CD14-positive monocyte (primary cell): ENCODE data around the gene DENND11. TPM values are rescaled to one million over a fixed set of nuclear protein-coding genes. Genes with fewer than 3 reads are reported as not detected.
"Not testable (repeated sequence)": the region's sequence is repeated elsewhere in the genome, so short reads cannot be mapped to it uniquely, and the experiment has no call there.

Experiments
- DNase-seq, 3 donors: peaks; one replicate each; pipeline ENCODE4 v3.0.0-alpha.2; 2011 to 2022
- H2AFZ ChIP-seq: 2 replicates; pipeline ENCODE4 v1.6.0; 2012; ENCODE audit warnings: mild to moderate bottlenecking, low read depth, low read length, inconsistent platforms; ENCODE audit not compliant: insufficient read depth, poor library complexity, severe bottlenecking
- H3K27ac ChIP-seq, 2 donors: 1 replicate in 1 of 2; 2 replicates in 1 of 2; pipeline ENCODE4 v1.5.1; 2012 to 2013; ENCODE audit warnings: low read length in 2 of 2, control low read depth in 1 of 2, inconsistent platforms in 1 of 2, low read depth in 1 of 2, mild to moderate bottlenecking in 1 of 2
- H3K27me3 ChIP-seq, 2 donors: one replicate each; pipeline versions ENCODE4 v1.6.0 to v1.6.1; 2011 to 2013; ENCODE audit warnings: low read length in 2 of 2; ENCODE audit not compliant: control insufficient read depth in 2 of 2, insufficient read depth in 2 of 2
- H3K36me3 ChIP-seq, 2 donors: replicated peaks in 1 of 2; 1 replicate in 1 of 2; 2 replicates in 1 of 2; pipeline versions ENCODE4 v1.5.1 to v1.6.1; 2012 to 2013; ENCODE audit warnings: low read length in 2 of 2, control low read depth in 1 of 2, inconsistent platforms in 1 of 2, mild to moderate bottlenecking in 1 of 2; ENCODE audit not compliant: insufficient read depth in 2 of 2, control insufficient read depth in 1 of 2
- H3K4me1 ChIP-seq, 2 donors: 1 replicate in 1 of 2; 2 replicates in 1 of 2; pipeline versions ENCODE4 v1.5.1 to v1.6.1; 2012 to 2013; ENCODE audit warnings: low read length in 2 of 2, control low read depth in 1 of 2, inconsistent platforms in 1 of 2, mild to moderate bottlenecking in 1 of 2, moderate library complexity in 1 of 2; ENCODE audit not compliant: insufficient read depth in 2 of 2, control insufficient read depth in 1 of 2
- H3K4me2 ChIP-seq: replicated peaks from 2 replicates; pipeline ENCODE3; 2012; ENCODE audit warnings: low read length, moderate library complexity, mild to moderate bottlenecking; ENCODE audit not compliant: poor library complexity, severe bottlenecking; ENCODE audit errors: extremely low read depth
- H3K4me3 ChIP-seq, 3 experiments: fragments of 200-600 bp in 1 of 3; sonication (generic) in 1 of 3; replicated peaks in 1 of 3; 1 replicate in 2 of 3; 2 replicates in 1 of 3; pipeline ENCODE4 v1.5.1; 2011 to 2013; ENCODE audit warnings: low read length in 3 of 3, mild to moderate bottlenecking in 3 of 3, control low read depth in 2 of 3, low read depth in 2 of 3, inconsistent platforms in 1 of 3, moderate library complexity in 1 of 3
- H3K79me2 ChIP-seq: 2 replicates; pipeline ENCODE4 v1.6.0; 2012; ENCODE audit warnings: mild to moderate bottlenecking, control low read depth, inconsistent platforms, low read length, moderate library complexity; ENCODE audit not compliant: insufficient read depth
- H3K9ac ChIP-seq: 2 replicates; pipeline ENCODE4 v1.6.0; 2017; ENCODE audit warnings: low read length, mild to moderate bottlenecking; ENCODE audit not compliant: insufficient read depth, poor library complexity, severe bottlenecking
- H3K9me3 ChIP-seq, 2 donors: replicated peaks in 1 of 2; 1 replicate in 1 of 2; 2 replicates in 1 of 2; pipeline versions ENCODE4 v1.5.1 to v1.6.1; 2012 to 2013; ENCODE audit warnings: low read length in 2 of 2, control low read depth in 1 of 2; ENCODE audit not compliant: control insufficient read depth in 1 of 2, insufficient read depth in 1 of 2
- H4K20me1 ChIP-seq: 2 replicates; pipeline ENCODE4 v1.6.0; 2012; ENCODE audit warnings: mild to moderate bottlenecking, low read length, control low read depth, moderate library complexity; ENCODE audit not compliant: insufficient read depth
- H3K27ac Mint-ChIP-seq, 7 donors: one replicate each; pipeline ENCODE4 v1.8.0; 2020; ENCODE audit warnings: mild to moderate bottlenecking in 7 of 7, mixed read lengths in 7 of 7, moderate library complexity in 6 of 7, inconsistent platforms in 2 of 7
- H3K27me3 Mint-ChIP-seq, 3 donors: one replicate each; pipeline ENCODE4 v1.8.0; 2021 to 2022; ENCODE audit warnings: low read depth in 3 of 3, mild to moderate bottlenecking in 3 of 3, mixed read lengths in 3 of 3, moderate library complexity in 3 of 3, inconsistent platforms in 1 of 3
- H3K36me3 Mint-ChIP-seq, 2 donors: one replicate each; pipeline ENCODE4 v1.8.0; 2020; ENCODE audit warnings: mixed read lengths in 2 of 2, inconsistent platforms in 1 of 2, mild to moderate bottlenecking in 1 of 2
- H3K4me1 Mint-ChIP-seq: one replicate; pipeline ENCODE4 v1.8.0; 2020; ENCODE audit warnings: mild to moderate bottlenecking, mixed read lengths
- H3K4me3 Mint-ChIP-seq, 2 donors: one replicate each; pipeline ENCODE4 v1.8.0; 2020; ENCODE audit warnings: mild to moderate bottlenecking in 2 of 2, mixed read lengths in 2 of 2, moderate library complexity in 1 of 2
- H3K9me3 Mint-ChIP-seq, 7 donors: one replicate each; pipeline ENCODE4 v1.8.0; 2020 to 2022; ENCODE audit warnings: mixed read lengths in 7 of 7, mild to moderate bottlenecking in 6 of 7, moderate library complexity in 6 of 7, inconsistent platforms in 2 of 7
- CTCF ChIP-seq: fragments of 200-600 bp; IDR thresholded peaks from one replicate; pipeline ENCODE4 v1.8.0; 2022; ENCODE audit warnings: antibody characterized with exemption, mild to moderate bottlenecking
- WGBS: methylation state at CpG from one replicate; pipeline ENCODE4 v1.1.5; 2013; ENCODE audit warnings: missing lambda C conversion rate; ENCODE audit not compliant: insufficient coverage; 5-methylcytosine and 5-hydroxymethylcytosine counted together
- intact Hi-C, 2 donors: fragments of 100-400 bp; cut with micrococcal nuclease; formaldehyde crosslinking; loops; one replicate each; pipeline versions ENCODE4 v1.15.0 to v1.15.1; 2023
- polyA plus RNA-seq, 3 donors: library from polyadenylated mRNA; depleted of rRNA in 1 of 3; unstranded in 2 of 3; stranded (reverse) in 1 of 3; fragments of 300-500 nt in 2 of 3; fragments of >200 nt in 1 of 3; fragmentation: Illumina TruSeq in 2 of 3; gene quantifications; 1 replicate in 2 of 3; 2 replicates in 1 of 3; pipeline ENCODE4 v1.2.3, GENCODE V29; 2012 to 2021

DENND11 gene
- polyA plus RNA-seq, 3 donors: 1.4 to 4.7 (median 1.9) TPM

- no peaks in the 10 kb centered on the region for H3K9me3 Mint-ChIP-seq
- Histone ChIP-seq H3K79me2 (no peaks in the 10 kb centered on the region), H3K36me3 (no peaks in the 10 kb centered on the region), H2AFZ (no peak overlapping the region), H3K27me3 (no peaks in the 10 kb centered on the region), H3K27ac (no peak overlapping the region), H4K20me1 (no peaks in the 10 kb centered on the region), H3K4me1 (peaks cover 6 to 8% of the 10 kb centered on the region in 2 donors), H3K9ac (no peak overlapping the region), H3K4me3 (no peak overlapping the region), H3K4me2 (no peak overlapping the region), H3K9me3 (no peaks in the 10 kb centered on the region)
- intact Hi-C loops: no loop called here
- H3K27me3 Mint-ChIP-seq: no peaks in the 10 kb centered on the region
- DNase-seq: no peak
- WGBS: no CpG with 5 or more reads among the region's 4 CpGs
- TF ChIP-seq CTCF: no peak
- peaks cover 0 to 5% of the 10 kb centered on the region in 2 donors for H3K36me3 Mint-ChIP-seq
- peaks cover 12% of the 10 kb centered on the region for H3K4me1 Mint-ChIP-seq
- H3K4me3 Mint-ChIP-seq: no peak overlapping the region
- H3K27ac Mint-ChIP-seq: no peak overlapping the region
Measured at GRCh38 chr7:141691961-141692360, 10.0 kb downstream of the DENND11 start.

- H3K79me2 ChIP-seq: no peaks in the 10 kb centered on the region
- no peaks in the 10 kb centered on the region for H3K9me3 ChIP-seq
- no peaks in the 10 kb centered on the region for H4K20me1 ChIP-seq
- no peaks in the 10 kb centered on the region for H3K27me3 ChIP-seq
- H2AFZ ChIP-seq: no peak overlapping the region
- Mint-ChIP-seq H3K27me3 (no peaks in the 10 kb centered on the region), H3K4me3 (no peak overlapping the region), H3K4me1 (peaks cover 10% of the 10 kb centered on the region), H3K36me3 (peaks cover 0 to 5% of the 10 kb centered on the region in 2 donors), H3K9me3 (no peaks in the 10 kb centered on the region), H3K27ac (no peak overlapping the region)
- no peak for TF ChIP-seq CTCF
- H3K4me3 ChIP-seq: no peak overlapping the region
- no peak overlapping the region for H3K9ac ChIP-seq
- H3K36me3 ChIP-seq: peaks cover 0 to under 1% of the 10 kb centered on the region in 2 donors
- intact Hi-C loops: no loop called here
- H3K4me1 ChIP-seq: peaks cover 6 to 8% of the 10 kb centered on the region in 2 donors
- no CpG with 5 or more reads among the region's 3 CpGs for WGBS
- no peak overlapping the region for H3K27ac ChIP-seq
- DNase-seq: no peak
- H3K4me2 ChIP-seq: no peak overlapping the region
Measured at GRCh38 chr7:141691540-141691939, 10.4 kb downstream of the DENND11 start.

- H3K9me3 ChIP-seq, H3K9me3 Mint-ChIP-seq, intact Hi-C loops, H2AFZ ChIP-seq, H3K4me1 ChIP-seq, H3K27ac Mint-ChIP-seq, H3K27me3 ChIP-seq, H3K9ac ChIP-seq, H3K4me3 ChIP-seq, H3K27ac ChIP-seq, H3K4me1 Mint-ChIP-seq, H3K79me2 ChIP-seq, H3K4me3 Mint-ChIP-seq, H3K4me2 ChIP-seq, DNase-seq, H3K27me3 Mint-ChIP-seq, H4K20me1 ChIP-seq: not testable (repeated sequence)
- no CpG with 5 or more reads among the region's 3 CpGs for WGBS
- peaks cover 11 to 12% of the 10 kb centered on the region in 2 donors for H3K36me3 Mint-ChIP-seq
- peaks cover 5 to 16% of the 10 kb centered on the region in 2 donors for H3K36me3 ChIP-seq
Measured at GRCh38 chr7:141689072-141689825, 12.7 kb downstream of the DENND11 start.
